Activated T-helper 2 cell treated with anti-CD3 and anti-CD28 coated beads, Interferon-gamma antibody, Interleukin-2, Interleukin-4, amounts not matched to agents 10 μg/mL and 5 μg/mL and 100 μg/mL, durations not matched to agents 14 hours and 24 hours and 36 hours (primary cell): ENCODE results near the gene KRT39. TPM values are rescaled to one million over a fixed set of nuclear protein-coding genes. Genes with fewer than 3 reads are reported as not detected.
"Not testable (repeated sequence)": the region's sequence is repeated elsewhere in the genome, so short reads cannot be mapped to it uniquely, and the experiment has no call there.

Experiments
- DNase-seq: peaks from one replicate; pipeline ENCODE4 v3.0.0; 2021; ENCODE audit warnings: low spot score
- H3K27ac Mint-ChIP-seq: one replicate; pipeline ENCODE4 v1.8.0; 2021; ENCODE audit warnings: mixed read lengths
- H3K27me3 Mint-ChIP-seq: one replicate; pipeline ENCODE4 v1.8.0; 2021; ENCODE audit warnings: low read depth, mixed read lengths
- H3K36me3 Mint-ChIP-seq: one replicate; pipeline ENCODE4 v1.8.0; 2021; ENCODE audit warnings: low read depth, mixed read lengths
- H3K4me1 Mint-ChIP-seq: one replicate; pipeline ENCODE4 v1.8.0; 2021; ENCODE audit warnings: low read depth, mixed read lengths
- H3K4me3 Mint-ChIP-seq: one replicate; pipeline ENCODE4 v1.8.0; 2021; ENCODE audit warnings: low read depth, mild to moderate bottlenecking, moderate library complexity, mixed read lengths
- H3K9me3 Mint-ChIP-seq: one replicate; pipeline ENCODE4 v1.8.0; 2021; ENCODE audit warnings: mixed read lengths
- intact Hi-C: fragments of 100-400 bp; cut with micrococcal nuclease; formaldehyde crosslinking; loops from one replicate; pipeline ENCODE4 v1.15.1; 2023
- total RNA-seq: library from RNA; stranded (reverse); gene quantifications from 2 replicates; pipeline ENCODE4 v1.2.3, GENCODE V29; 2022

The KRT39 gene
- total RNA-seq, 1 donor from 2014 or later: not detected

DNA sequence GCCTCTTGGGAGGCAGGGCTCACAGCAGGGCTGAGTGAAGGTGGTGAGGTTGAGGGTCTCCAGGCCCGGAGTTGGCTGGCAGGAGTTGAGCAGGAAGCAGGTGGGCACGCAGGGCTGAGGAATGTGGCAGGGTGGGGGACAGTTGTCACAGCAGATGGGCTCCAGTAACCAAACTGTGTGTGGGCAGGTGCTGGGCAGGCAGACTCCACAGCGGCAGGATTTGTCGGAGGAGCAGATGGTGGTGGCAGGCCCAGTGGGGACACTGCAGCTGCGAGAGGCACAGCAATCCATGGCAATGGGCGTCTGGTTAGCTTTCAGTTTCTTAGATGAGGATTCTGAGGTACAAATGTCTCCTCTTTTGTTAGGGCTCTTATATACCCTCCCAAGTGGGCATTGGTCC is 32.8 kb upstream of the KRT39 start, which contains the start of gene KRTAP3-2:
Gene KRTAP3-2, minus strand, starts transcription at position 344 of the 400 bp plus-strand sequence. Its CDS starts 53 bp downstream, at position 291.
- H3K9me3 Mint-ChIP-seq, H3K36me3 Mint-ChIP-seq, H3K4me3 Mint-ChIP-seq, DNase-seq, H3K4me1 Mint-ChIP-seq, H3K27ac Mint-ChIP-seq, intact Hi-C loops: not testable (repeated sequence)
- H3K27me3 Mint-ChIP-seq: peaks cover 22% of the 10 kb centered on the region

- Mint-ChIP-seq H3K4me3 (no peak overlapping the region), H3K27me3 (peaks cover 36% of the 10 kb centered on the region), H3K27ac (no peak overlapping the region), H3K36me3 (no peaks in the 10 kb centered on the region), H3K4me1 (no peaks in the 10 kb centered on the region), H3K9me3 (no peaks in the 10 kb centered on the region)
- DNase-seq: no peak
- intact Hi-C loops: no loop called here
Observed at GRCh38 chr17:40997361-40997760, 30.6 kb upstream of the KRT39 start.

DNA sequence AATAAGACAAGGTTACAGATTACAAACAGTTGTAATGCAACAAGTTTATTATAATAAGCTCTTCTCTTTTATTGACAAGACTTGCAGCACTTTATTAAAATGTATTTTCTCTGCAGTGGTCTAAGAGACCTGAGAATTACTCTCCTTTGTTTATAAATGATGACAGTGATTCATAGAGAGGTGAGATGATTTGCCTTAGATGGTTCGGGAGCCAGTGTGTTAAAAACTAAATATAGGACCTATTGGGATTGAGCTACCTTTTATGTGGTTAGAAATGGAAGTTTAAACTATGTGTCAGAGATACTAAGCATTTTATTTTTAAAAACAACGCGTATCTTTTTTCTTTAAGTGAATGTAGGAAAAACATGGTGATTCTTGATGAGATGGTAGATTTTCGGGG is 30.1 kb upstream of the KRT39 start:
- Mint-ChIP-seq H3K4me1 (no peaks in the 10 kb centered on the region), H3K27ac (no peak overlapping the region), H3K4me3 (no peak overlapping the region), H3K36me3 (no peaks in the 10 kb centered on the region), H3K9me3 (no peaks in the 10 kb centered on the region), H3K27me3 (peaks cover 39% of the 10 kb centered on the region)
- intact Hi-C loops: no loop called here
- no peak for DNase-seq

- H3K27ac Mint-ChIP-seq: no peak overlapping the region
- H3K9me3 Mint-ChIP-seq: no peaks in the 10 kb centered on the region
- intact Hi-C loops: no loop called here
- peaks cover 40% of the 10 kb centered on the region for H3K27me3 Mint-ChIP-seq
- no peaks in the 10 kb centered on the region for H3K4me1 Mint-ChIP-seq
- H3K4me3 Mint-ChIP-seq: no peak overlapping the region
- H3K36me3 Mint-ChIP-seq: no peaks in the 10 kb centered on the region
- no peak for DNase-seq
Observed at GRCh38 chr17:40995116-40995515, 28.4 kb upstream of the KRT39 start.

DNA sequence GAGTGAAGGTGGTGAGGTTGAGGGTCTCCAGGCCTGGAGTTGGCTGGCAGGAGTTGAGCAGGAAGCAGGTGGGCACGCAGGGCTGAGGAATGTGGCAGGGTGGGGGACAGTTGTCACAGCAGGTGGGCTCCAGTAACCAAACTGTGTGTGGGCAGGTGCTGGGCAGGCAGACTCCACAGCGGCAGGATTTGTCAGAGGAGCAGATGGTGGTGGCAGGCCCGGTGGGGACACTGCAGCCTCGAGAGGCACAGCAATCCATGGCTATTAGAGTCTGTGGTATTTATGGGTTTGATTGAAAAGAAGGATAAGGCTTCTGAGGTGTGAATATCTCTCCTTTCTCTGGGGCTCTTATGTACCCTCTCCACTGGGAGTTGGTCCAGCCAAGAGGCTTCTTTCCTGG is 27.1 kb upstream of the KRT39 start, which contains the start of gene KRTAP3-3:
Gene KRTAP3-3, minus strand, starts transcription at position 326 of the 400 bp plus-strand sequence. Its CDS starts 67 bp downstream, at position 259.
- H3K27ac Mint-ChIP-seq: no peak within 1 kb of the TSS
- no peak within 1 kb of the TSS for H3K4me3 Mint-ChIP-seq
- no peaks in the 10 kb centered on the region for H3K4me1 Mint-ChIP-seq
- no peaks in the 10 kb centered on the region for H3K36me3 Mint-ChIP-seq
- intact Hi-C loops: no loop called here
- no peaks in the 10 kb centered on the region for H3K9me3 Mint-ChIP-seq
- H3K27me3 Mint-ChIP-seq: peaks cover 37% of the 10 kb centered on the region
- no peak for DNase-seq

- H3K27ac Mint-ChIP-seq: no peak overlapping the region
- H3K36me3 Mint-ChIP-seq: no peaks in the 10 kb centered on the region
- no peaks in the 10 kb centered on the region for H3K9me3 Mint-ChIP-seq
- DNase-seq: no peak
- intact Hi-C loops: no loop called here
- no peak overlapping the region for H3K4me3 Mint-ChIP-seq
- H3K4me1 Mint-ChIP-seq: no peaks in the 10 kb centered on the region
- peaks cover 37% of the 10 kb centered on the region for H3K27me3 Mint-ChIP-seq
Observed at GRCh38 chr17:40993084-40993483, 26.3 kb upstream of the KRT39 start.

GRCh38 chr17:40992666-40993065 is 25.9 kb upstream of the KRT39 start:
- no peaks in the 10 kb centered on the region for H3K4me1 Mint-ChIP-seq
- intact Hi-C loops: no loop called here
- H3K9me3 Mint-ChIP-seq: no peaks in the 10 kb centered on the region
- H3K4me3 Mint-ChIP-seq: no peak overlapping the region
- peaks cover 36% of the 10 kb centered on the region for H3K27me3 Mint-ChIP-seq
- no peak for DNase-seq
- no peak overlapping the region for H3K27ac Mint-ChIP-seq
- H3K36me3 Mint-ChIP-seq: no peaks in the 10 kb centered on the region

GRCh38 chr17:40986920-40987319 is 20.2 kb upstream of the KRT39 start:
- no peak for DNase-seq
- no peak overlapping the region for H3K27ac Mint-ChIP-seq
- no peaks in the 10 kb centered on the region for H3K4me1 Mint-ChIP-seq
- H3K4me3 Mint-ChIP-seq: no peak overlapping the region
- no peaks in the 10 kb centered on the region for H3K9me3 Mint-ChIP-seq
- no peaks in the 10 kb centered on the region for H3K36me3 Mint-ChIP-seq
- H3K27me3 Mint-ChIP-seq: peaks cover 13% of the 10 kb centered on the region
- intact Hi-C loops: no loop called here

GRCh38 chr17:40984226-40984625 is 17.5 kb upstream of the KRT39 start, which contains the start of gene KRT40:
KRT40 (minus strand) TSS chr17:40984326; CDS start chr17:40984273, 53 bp downstream.
- H3K4me3 Mint-ChIP-seq: no peak within 1 kb of the TSS
- no peaks in the 10 kb centered on the region for H3K4me1 Mint-ChIP-seq
- intact Hi-C loops: no loop called here

DNA sequence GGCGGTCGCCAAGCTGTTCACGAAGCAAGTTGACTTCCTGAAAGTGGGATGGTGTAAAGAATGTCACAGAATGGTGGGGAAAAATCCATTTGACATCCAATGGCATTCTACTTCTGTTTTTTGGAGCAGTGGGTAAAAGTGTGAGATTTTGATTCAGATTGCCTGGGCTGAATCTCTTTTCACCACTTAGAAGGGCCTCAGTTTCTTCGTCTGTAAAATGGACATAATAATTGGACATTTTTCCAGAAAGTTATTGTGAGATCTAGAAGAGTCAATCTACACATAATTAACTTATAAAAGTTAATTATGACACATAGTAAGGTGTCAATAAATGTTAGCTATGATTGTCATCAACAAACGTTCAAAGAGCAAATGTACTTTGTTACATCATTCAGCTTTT is 14.4 kb upstream of the KRT39 start:
- intact Hi-C loops: no loop called here
- Mint-ChIP-seq H3K4me3 (no peak overlapping the region), H3K27ac (no peak overlapping the region), H3K9me3 (no peaks in the 10 kb centered on the region), H3K4me1 (no peaks in the 10 kb centered on the region), H3K36me3 (no peaks in the 10 kb centered on the region), H3K27me3 (peaks cover 3% of the 10 kb centered on the region)
- DNase-seq: no peak

More at GRCh38 chr17:40984226-40984625, 17.5 kb upstream of the KRT39 start, which contains the start of gene KRT40:
- no peak for DNase-seq
- no peaks in the 10 kb centered on the region for H3K36me3 Mint-ChIP-seq
- no peaks in the 10 kb centered on the region for H3K9me3 Mint-ChIP-seq
- H3K27me3 Mint-ChIP-seq: peaks cover 11% of the 10 kb centered on the region
- no peak within 1 kb of the TSS for H3K27ac Mint-ChIP-seq

- Mint-ChIP-seq H3K4me1 (no peaks in the 10 kb centered on the region), H3K4me3 (no peak overlapping the region), H3K9me3 (no peaks in the 10 kb centered on the region), H3K36me3 (no peaks in the 10 kb centered on the region), H3K27me3 (peaks cover 4% of the 10 kb centered on the region), H3K27ac (no peak overlapping the region)
- DNase-seq: no peak
- intact Hi-C loops: no loop called here
Observed at GRCh38 chr17:40980596-40980995, 13.8 kb upstream of the KRT39 start.

DNA sequence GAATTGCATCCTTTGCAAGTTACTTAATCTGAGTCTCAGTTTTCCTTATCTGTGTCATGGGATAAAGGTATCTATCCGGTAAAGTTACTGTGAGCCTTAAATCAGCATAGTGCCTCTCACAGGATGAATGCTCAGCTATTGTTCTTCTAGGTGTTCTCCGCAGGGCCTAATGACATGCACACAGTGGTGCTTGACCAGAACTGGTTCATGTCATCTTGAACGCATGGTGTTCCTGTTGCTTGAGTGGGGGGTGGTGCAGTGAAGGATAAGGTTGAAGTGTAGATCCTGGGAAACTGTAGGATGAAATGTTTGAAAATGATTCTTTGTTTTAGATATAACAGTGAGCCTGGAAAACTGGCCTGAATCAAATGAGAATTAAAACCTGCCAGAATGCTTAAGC is 13.4 kb upstream of the KRT39 start:
- no peaks in the 10 kb centered on the region for H3K9me3 Mint-ChIP-seq
- no peaks in the 10 kb centered on the region for H3K36me3 Mint-ChIP-seq
- no peak overlapping the region for H3K27ac Mint-ChIP-seq
- H3K4me1 Mint-ChIP-seq: no peaks in the 10 kb centered on the region
- intact Hi-C loops: no loop called here
- H3K27me3 Mint-ChIP-seq: peaks cover 8% of the 10 kb centered on the region
- no peak for DNase-seq
- H3K4me3 Mint-ChIP-seq: no peak overlapping the region

DNA sequence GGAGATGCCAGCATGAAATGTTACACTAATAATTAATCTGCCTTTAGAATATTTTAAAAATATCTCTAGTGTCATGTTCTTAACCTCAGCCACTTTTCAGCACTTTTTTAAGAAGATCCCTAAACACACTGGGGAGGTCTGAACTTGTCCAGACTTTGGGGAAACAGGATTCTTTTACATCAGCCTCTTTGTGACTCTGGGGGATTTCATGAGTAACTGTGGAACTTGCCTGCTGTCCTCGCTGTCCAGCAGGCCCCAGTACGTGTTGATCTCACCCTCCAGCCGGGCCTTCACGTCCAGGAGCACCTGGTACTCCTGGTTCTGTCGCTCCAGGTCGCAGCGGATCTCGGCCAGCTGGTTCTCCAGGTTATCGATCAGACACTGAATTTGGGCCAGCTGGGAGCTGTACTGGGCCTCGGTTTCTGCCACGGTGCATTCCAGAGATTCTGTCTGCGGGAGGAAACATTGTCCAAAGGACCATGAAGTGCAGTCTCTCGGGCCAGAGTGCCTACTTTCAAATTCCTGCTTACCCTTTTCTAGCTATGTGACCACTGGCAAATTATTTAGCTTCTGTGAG is 11.9 kb upstream of the KRT39 start:
- no peak overlapping the region for H3K27ac Mint-ChIP-seq
- no peaks in the 10 kb centered on the region for H3K9me3 Mint-ChIP-seq
- H3K4me1 Mint-ChIP-seq: no peaks in the 10 kb centered on the region
- H3K27me3 Mint-ChIP-seq: peaks cover 8% of the 10 kb centered on the region
- no peak overlapping the region for H3K4me3 Mint-ChIP-seq
- intact Hi-C loops: no loop called here
- no peak for DNase-seq
- no peaks in the 10 kb centered on the region for H3K36me3 Mint-ChIP-seq
